IPS-15b (cell line): ENCODE data around the gene CHI3L1.

ENCODE experiments used
- H3K27me3 ChIP-seq: one replicate; pipeline ENCODE4 v1.6.1; 2013; ENCODE audit warnings: low read length; ENCODE audit not compliant: control insufficient read depth, insufficient read depth
- H3K36me3 ChIP-seq: one replicate; pipeline ENCODE4 v1.6.1; 2013; ENCODE audit warnings: low read length; ENCODE audit not compliant: control insufficient read depth, insufficient read depth
- H3K4me1 ChIP-seq: one replicate; pipeline ENCODE4 v1.6.1; 2013; ENCODE audit warnings: mild to moderate bottlenecking, low read length; ENCODE audit not compliant: control insufficient read depth, insufficient read depth
- H3K4me3 ChIP-seq: one replicate; pipeline ENCODE4 v1.5.1; 2013; ENCODE audit warnings: low read depth, low read length
- H3K9ac ChIP-seq: one replicate; pipeline ENCODE4 v1.6.1; 2013; ENCODE audit warnings: low read depth, mild to moderate bottlenecking, low read length
- H3K9me3 ChIP-seq: one replicate; pipeline ENCODE4 v1.6.1; 2013; ENCODE audit warnings: mild to moderate bottlenecking, low read length; ENCODE audit not compliant: control insufficient read depth, insufficient read depth

CHI3L1 gene

GRCh38 chr1:203172184-203173010, 14.1 kb downstream of the CHI3L1 start:
- no peaks in the 10 kb centered on the region for H3K27me3 ChIP-seq
- H3K4me3 ChIP-seq: no peak overlapping the region
- no peaks in the 10 kb centered on the region for H3K9me3 ChIP-seq
- H3K9ac ChIP-seq: no peak overlapping the region
- H3K36me3 ChIP-seq: no peaks in the 10 kb centered on the region
- peaks cover 3% of the 10 kb centered on the region for H3K4me1 ChIP-seq

- peaks cover 3% of the 10 kb centered on the region for H3K4me1 ChIP-seq
Observed at GRCh38 chr1:203171341-203172183, 14.9 kb downstream of the CHI3L1 start.

GRCh38 chr1:203170625-203171330, 15.7 kb downstream of the CHI3L1 start:
- H3K9me3 ChIP-seq: no peaks in the 10 kb centered on the region
- no peak overlapping the region for H3K9ac ChIP-seq
- H3K36me3 ChIP-seq: no peaks in the 10 kb centered on the region
- H3K4me3 ChIP-seq: no peak overlapping the region
- H3K27me3 ChIP-seq: no peaks in the 10 kb centered on the region
- peaks cover 3% of the 10 kb centered on the region for H3K4me1 ChIP-seq

More at GRCh38 chr1:203171341-203172183, 14.9 kb downstream of the CHI3L1 start:
- H3K27me3 ChIP-seq: no peaks in the 10 kb centered on the region
- no peaks in the 10 kb centered on the region for H3K36me3 ChIP-seq
- H3K9me3 ChIP-seq: no peaks in the 10 kb centered on the region
- H3K4me3 ChIP-seq: no peak overlapping the region
- H3K9ac ChIP-seq: no peak overlapping the region

GRCh38 chr1:203169770-203170520, 16.6 kb downstream of the CHI3L1 start:
- H3K4me3 ChIP-seq: no peak overlapping the region
- H3K36me3 ChIP-seq: no peaks in the 10 kb centered on the region
- H3K9me3 ChIP-seq: no peaks in the 10 kb centered on the region
- H3K4me1 ChIP-seq: peaks cover 3% of the 10 kb centered on the region
- H3K27me3 ChIP-seq: no peaks in the 10 kb centered on the region
- no peak overlapping the region for H3K9ac ChIP-seq

- no peaks in the 10 kb centered on the region for H3K9me3 ChIP-seq
- H3K36me3 ChIP-seq: no peaks in the 10 kb centered on the region
- H3K27me3 ChIP-seq: no peaks in the 10 kb centered on the region
- H3K4me3 ChIP-seq: no peak overlapping the region
- peaks cover 3% of the 10 kb centered on the region for H3K4me1 ChIP-seq
- H3K9ac ChIP-seq: no peak overlapping the region
Observed at GRCh38 chr1:203168991-203169390, 17.5 kb downstream of the CHI3L1 start.

- Histone ChIP-seq H3K4me3 (no peak overlapping the region), H3K9me3 (no peaks in the 10 kb centered on the region), H3K9ac (no peak overlapping the region), H3K27me3 (no peaks in the 10 kb centered on the region), H3K36me3 (no peaks in the 10 kb centered on the region), H3K4me1 (peaks cover 3% of the 10 kb centered on the region)
Observed at GRCh38 chr1:203168256-203168786, 18.2 kb downstream of the CHI3L1 start.

- H3K36me3 ChIP-seq: no peaks in the 10 kb centered on the region
- H3K9ac ChIP-seq: no peak overlapping the region
- no peaks in the 10 kb centered on the region for H3K27me3 ChIP-seq
- no peak overlapping the region for H3K4me3 ChIP-seq
- no peaks in the 10 kb centered on the region for H3K9me3 ChIP-seq
- H3K4me1 ChIP-seq: peaks cover 3% of the 10 kb centered on the region
Observed at GRCh38 chr1:203167913-203168200, 18.6 kb downstream of the CHI3L1 start.

- H3K27me3 ChIP-seq: no peaks in the 10 kb centered on the region
- H3K9me3 ChIP-seq: no peaks in the 10 kb centered on the region
- no peak overlapping the region for H3K4me3 ChIP-seq
- no peaks in the 10 kb centered on the region for H3K4me1 ChIP-seq
- H3K36me3 ChIP-seq: no peaks in the 10 kb centered on the region
- no peak overlapping the region for H3K9ac ChIP-seq
Observed at GRCh38 chr1:203167026-203167912, 19.2 kb downstream of the CHI3L1 start.

- no peak overlapping the region for H3K4me3 ChIP-seq
- H3K4me1 ChIP-seq: no peaks in the 10 kb centered on the region
- no peak overlapping the region for H3K9ac ChIP-seq
- no peaks in the 10 kb centered on the region for H3K9me3 ChIP-seq
- no peaks in the 10 kb centered on the region for H3K36me3 ChIP-seq
- no peaks in the 10 kb centered on the region for H3K27me3 ChIP-seq
Observed at GRCh38 chr1:203166192-203166940, 20.1 kb downstream of the CHI3L1 start.

- no peaks in the 10 kb centered on the region for H3K27me3 ChIP-seq
- no peak overlapping the region for H3K9ac ChIP-seq
- H3K9me3 ChIP-seq: no peaks in the 10 kb centered on the region
- H3K4me3 ChIP-seq: no peak overlapping the region
- no peaks in the 10 kb centered on the region for H3K4me1 ChIP-seq
- H3K36me3 ChIP-seq: no peaks in the 10 kb centered on the region
Observed at GRCh38 chr1:203165800-203166161, 20.7 kb downstream of the CHI3L1 start.
